HCT116 (cell line): Measurements from ENCODE around the gene APCDD1L.

Source experiments
- ELF1 ChIP-seq: IDR thresholded peaks from 2 replicates; pipeline ENCODE4 v1.6.1; 2012; ENCODE audit warnings: low read depth, borderline replicate concordance
- EZH2 ChIP-seq: fragments of 200-600 bp; sonication (generic); IDR thresholded peaks from 2 replicates; pipeline ENCODE4 v1.6.1; 2017; ENCODE audit warnings: antibody characterized with exemption, mixed run types
- EZH2phosphoT487 ChIP-seq: fragments of 200-600 bp; IDR thresholded peaks from 2 replicates; pipeline ENCODE4 v1.6.1; 2018; ENCODE audit warnings: antibody characterized with exemption, borderline replicate concordance
- POLR2A ChIP-seq: IDR thresholded peaks from 2 replicates; pipeline ENCODE4 v1.7.0; 2011; ENCODE audit warnings: borderline replicate concordance; ENCODE audit not compliant: insufficient read depth, insufficient read length; ENCODE audit errors: extremely low read depth
- SP1 ChIP-seq: IDR thresholded peaks from 2 replicates; pipeline ENCODE4 v1.6.1; 2012; ENCODE audit warnings: low read depth
- SRF ChIP-seq: IDR thresholded peaks from 2 replicates; pipeline ENCODE4 v1.6.1; 2012; ENCODE audit warnings: low read depth
- TCF7L2 ChIP-seq: IDR thresholded peaks from 2 replicates; pipeline ENCODE4 v1.7.0; 2011; ENCODE audit warnings: borderline replicate concordance, inconsistent platforms; ENCODE audit not compliant: insufficient read depth, insufficient read length; ENCODE audit errors: extremely low read depth
- ZNF274 ChIP-seq: fragments of 200-500 bp; sonication (Bioruptor generic); IDR thresholded peaks from 2 replicates; pipeline ENCODE4 v1.6.1; 2014; ENCODE audit warnings: mild to moderate bottlenecking, low read depth, low read length, inconsistent platforms
- TF ChIP-seq, protein P1 (sequence below), 3 experiments: fragments of 200-600 bp in 1 of 3; sonication (generic) in 1 of 3; IDR thresholded peaks in 2 of 3; conservative IDR thresholded peaks in 1 of 3; 2 replicates each; pipeline ENCODE4 v1.5.1; 2012 to 2017; ENCODE audit warnings: low read depth in 2 of 3, low read length in 2 of 3, antibody characterized with exemption in 1 of 3, borderline replicate concordance in 1 of 3, control low read depth in 1 of 3, mild to moderate bottlenecking in 1 of 3, mixed read lengths in 1 of 3, mixed run types in 1 of 3, moderate library complexity in 1 of 3; ENCODE audit not compliant: insufficient read depth in 1 of 3

DNA sequence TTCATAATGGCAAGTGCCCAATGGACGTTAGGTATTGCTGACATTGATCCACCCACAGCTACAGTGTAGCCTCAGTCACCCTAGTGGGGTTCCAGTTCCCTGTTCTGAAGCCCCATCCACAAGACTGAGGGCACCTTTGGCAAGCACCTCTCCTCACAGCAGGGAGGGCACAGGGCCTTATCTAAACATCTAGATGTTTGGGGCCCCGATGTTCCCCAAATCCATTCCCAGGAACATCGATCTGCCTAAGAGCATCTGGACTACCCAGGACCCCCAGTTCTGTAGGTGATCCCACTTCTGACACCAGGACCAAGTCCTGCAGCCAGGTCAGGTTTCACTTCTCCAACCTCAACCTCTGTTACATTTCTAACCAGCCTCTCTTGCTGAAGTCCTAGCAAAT, 10.6 kb downstream of the APCDD1L start:
- TF ChIP-seq, protein P1, sequence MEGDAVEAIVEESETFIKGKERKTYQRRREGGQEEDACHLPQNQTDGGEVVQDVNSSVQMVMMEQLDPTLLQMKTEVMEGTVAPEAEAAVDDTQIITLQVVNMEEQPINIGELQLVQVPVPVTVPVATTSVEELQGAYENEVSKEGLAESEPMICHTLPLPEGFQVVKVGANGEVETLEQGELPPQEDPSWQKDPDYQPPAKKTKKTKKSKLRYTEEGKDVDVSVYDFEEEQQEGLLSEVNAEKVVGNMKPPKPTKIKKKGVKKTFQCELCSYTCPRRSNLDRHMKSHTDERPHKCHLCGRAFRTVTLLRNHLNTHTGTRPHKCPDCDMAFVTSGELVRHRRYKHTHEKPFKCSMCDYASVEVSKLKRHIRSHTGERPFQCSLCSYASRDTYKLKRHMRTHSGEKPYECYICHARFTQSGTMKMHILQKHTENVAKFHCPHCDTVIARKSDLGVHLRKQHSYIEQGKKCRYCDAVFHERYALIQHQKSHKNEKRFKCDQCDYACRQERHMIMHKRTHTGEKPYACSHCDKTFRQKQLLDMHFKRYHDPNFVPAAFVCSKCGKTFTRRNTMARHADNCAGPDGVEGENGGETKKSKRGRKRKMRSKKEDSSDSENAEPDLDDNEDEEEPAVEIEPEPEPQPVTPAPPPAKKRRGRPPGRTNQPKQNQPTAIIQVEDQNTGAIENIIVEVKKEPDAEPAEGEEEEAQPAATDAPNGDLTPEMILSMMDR (IDR thresholded peaks at IDR 0.05 in 2 of 3, conservative IDR thresholded peaks at IDR 0.05 in 1 of 3; ENCODE audit: borderline replicate concordance in 1 of 3, insufficient read depth in 1 of 3, low read depth in 2 of 3, low read length in 2 of 3): no peak
- no peak for TF ChIP-seq EZH2
- no peak for TF ChIP-seq EZH2phosphoT487
- no peak for TF ChIP-seq ZNF274
- TF ChIP-seq POLR2A: no peak
- TF ChIP-seq TCF7L2: no peak
- TF ChIP-seq SP1: no peak
- TF ChIP-seq ELF1: no peak
- no peak for TF ChIP-seq SRF
